ENCODE measurements around the gene XKR7. TPM values are rescaled to one million over a fixed set of nuclear protein-coding genes. Genes with fewer than 3 reads are reported as not detected.
"Not testable (repeated sequence)": the region's sequence is repeated elsewhere in the genome, so short reads cannot be mapped to it uniquely, and the experiment has no call there.

XKR7 gene
- total RNA-seq, 1 experiment from 2014 or later: 1.3 TPM

DNA sequence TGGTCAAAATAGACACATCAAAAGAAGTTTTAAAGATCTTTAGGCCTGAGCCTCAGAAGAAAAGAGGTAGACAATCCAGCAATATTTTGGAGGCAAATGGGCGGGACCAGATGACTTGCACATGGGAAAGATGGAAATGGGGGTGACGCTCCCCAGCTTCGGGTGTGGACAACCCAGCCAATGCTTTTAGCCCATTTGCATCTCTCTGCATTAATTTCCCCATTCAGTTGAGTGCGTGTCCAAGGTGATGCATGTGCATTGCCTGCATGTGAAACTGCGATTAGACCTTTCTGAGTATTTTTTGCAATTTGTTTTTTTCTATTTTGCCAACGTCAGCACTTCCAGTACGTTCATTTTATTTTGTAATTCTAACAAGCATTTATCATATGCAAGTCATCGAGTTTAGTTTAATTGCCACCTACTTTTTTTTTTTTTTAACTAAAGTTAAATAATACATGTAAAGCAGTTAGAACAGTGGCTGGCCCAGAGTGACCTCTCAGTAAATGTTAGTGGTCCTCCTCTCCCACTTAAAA lies 40.3 kb upstream of the XKR7 start:
- Histone ChIP-seq H2AFZ (ENCODE audit: low read length) (no peak overlapping the region), H3K23me2 (ENCODE audit: insufficient read length, low read depth, low read length, poor library complexity, severe bottlenecking) (no peaks in the 10 kb centered on the region), H3T11ph (ENCODE audit: low read length) (no peak overlapping the region), H3K27ac (ENCODE audit: insufficient read length, low read depth, low read length) (no peak overlapping the region), H3K14ac (ENCODE audit: insufficient read depth, low read length) (no peak overlapping the region), H4K91ac (ENCODE audit: insufficient read length, low read depth, low read length) (no peak overlapping the region), H3K4ac (ENCODE audit: low read depth, low read length) (no peak overlapping the region), H3K4me2 (ENCODE audit: insufficient read depth, insufficient read length, low read length) (no peak overlapping the region), H3K9me3 (ENCODE audit: control insufficient read depth, low read depth, low read length) (no peaks in the 10 kb centered on the region), H3K18ac (ENCODE audit: insufficient read length, low read depth, low read length) (no peak overlapping the region), H2BK15ac (ENCODE audit: low read depth, low read length) (no peak overlapping the region), H3K79me2 (ENCODE audit: insufficient read depth, low read length) (no peaks in the 10 kb centered on the region), H2AK5ac (ENCODE audit: insufficient read length, low read length) (no peak overlapping the region), H4K5ac (ENCODE audit: insufficient read length, low read depth, low read length) (no peak overlapping the region), H4K20me1 (ENCODE audit: control insufficient read depth, insufficient read depth, insufficient read length) (no peaks in the 10 kb centered on the region), H2BK20ac (ENCODE audit: low read depth, low read length, poor library complexity, severe bottlenecking) (no peak overlapping the region), H3K4me1 (ENCODE audit: insufficient read depth, low read length) (no peaks in the 10 kb centered on the region), H3K23ac (ENCODE audit: insufficient read length, low read depth, low read length) (no peak overlapping the region), H2BK5ac (ENCODE audit: insufficient read length, low read length) (no peak overlapping the region), H3K56ac (ENCODE audit: insufficient read length, low read depth, low read length) (no peak overlapping the region), H3K79me1 (ENCODE audit: insufficient read depth, low read depth, low read length, poor library complexity, severe bottlenecking) (no peaks in the 10 kb centered on the region), H4K8ac (replicated peaks; ENCODE audit: insufficient read length, low read depth, low read length) (no peak overlapping the region), H3K9ac (ENCODE audit: extremely low read depth, insufficient read length, low read length) (no peak overlapping the region), H2BK12ac (ENCODE audit: insufficient read length, low read depth, low read length) (no peak overlapping the region), H3K27me3 (ENCODE audit: insufficient read depth, low read length) (no peaks in the 10 kb centered on the region), H2BK120ac (ENCODE audit: low read depth, low read length, poor library complexity, severe bottlenecking) (no peak overlapping the region)
- WGBS (ENCODE audit: extremely low coverage, insufficient read length, low lambda C conversion rate): no CpG with 5 or more reads among the region's 8 CpGs
- peaks cover 11% of the 10 kb centered on the region for H3K27me3 Mint-ChIP-seq (ENCODE audit: low read depth)
- H3K36me3 Mint-ChIP-seq (ENCODE audit: insufficient read depth in 1 of 3, low read depth in 3 of 3): no peaks in the 10 kb centered on the region; a peak in 1 of 7 replicates
- H3K9me3 Mint-ChIP-seq: no peaks in the 10 kb centered on the region
- TF ChIP-seq, protein P1, sequence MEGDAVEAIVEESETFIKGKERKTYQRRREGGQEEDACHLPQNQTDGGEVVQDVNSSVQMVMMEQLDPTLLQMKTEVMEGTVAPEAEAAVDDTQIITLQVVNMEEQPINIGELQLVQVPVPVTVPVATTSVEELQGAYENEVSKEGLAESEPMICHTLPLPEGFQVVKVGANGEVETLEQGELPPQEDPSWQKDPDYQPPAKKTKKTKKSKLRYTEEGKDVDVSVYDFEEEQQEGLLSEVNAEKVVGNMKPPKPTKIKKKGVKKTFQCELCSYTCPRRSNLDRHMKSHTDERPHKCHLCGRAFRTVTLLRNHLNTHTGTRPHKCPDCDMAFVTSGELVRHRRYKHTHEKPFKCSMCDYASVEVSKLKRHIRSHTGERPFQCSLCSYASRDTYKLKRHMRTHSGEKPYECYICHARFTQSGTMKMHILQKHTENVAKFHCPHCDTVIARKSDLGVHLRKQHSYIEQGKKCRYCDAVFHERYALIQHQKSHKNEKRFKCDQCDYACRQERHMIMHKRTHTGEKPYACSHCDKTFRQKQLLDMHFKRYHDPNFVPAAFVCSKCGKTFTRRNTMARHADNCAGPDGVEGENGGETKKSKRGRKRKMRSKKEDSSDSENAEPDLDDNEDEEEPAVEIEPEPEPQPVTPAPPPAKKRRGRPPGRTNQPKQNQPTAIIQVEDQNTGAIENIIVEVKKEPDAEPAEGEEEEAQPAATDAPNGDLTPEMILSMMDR (conservative IDR thresholded peaks at IDR 0.05): no peak
- H3K4me3 Mint-ChIP-seq: no peak overlapping the region
- H3K4me1 Mint-ChIP-seq: peaks cover 17 to 26% of the 10 kb centered on the region in 2 experiments
- H3K27ac Mint-ChIP-seq: no peak overlapping the region
- DNase-seq: no peak

DNA sequence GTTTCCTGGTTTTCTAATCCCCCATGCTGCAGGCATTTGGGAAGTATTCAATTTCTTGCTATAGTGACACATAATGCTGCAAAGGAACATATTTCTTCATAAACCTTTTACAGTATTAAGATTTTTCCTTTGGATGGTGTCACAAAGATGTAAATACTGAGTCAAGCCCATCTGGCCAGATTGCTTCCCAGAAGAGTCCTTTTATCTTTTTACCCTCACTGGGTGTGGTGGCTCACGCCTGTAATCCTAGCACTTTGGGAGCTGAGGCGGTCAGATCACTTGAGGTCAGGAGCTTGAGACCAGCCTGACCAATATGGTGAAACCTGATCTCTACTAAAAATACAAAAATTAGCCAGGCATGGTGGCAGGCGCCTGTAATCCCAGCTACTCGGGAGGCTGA lies 38.3 kb upstream of the XKR7 start:
- not testable (repeated sequence) for H2AK5ac ChIP-seq (ENCODE audit: insufficient read length, low read length); H3K9ac ChIP-seq (ENCODE audit: extremely low read depth, insufficient read length, low read length); H4K8ac ChIP-seq (replicated peaks; ENCODE audit: insufficient read length, low read depth, low read length); H3K27me3 Mint-ChIP-seq (ENCODE audit: low read depth); H3K23me2 ChIP-seq (ENCODE audit: insufficient read length, low read depth, low read length, poor library complexity, severe bottlenecking); H3K23ac ChIP-seq (ENCODE audit: insufficient read length, low read depth, low read length); H3K4me1 ChIP-seq (ENCODE audit: insufficient read depth, low read length); H3K9me3 Mint-ChIP-seq; H3T11ph ChIP-seq (ENCODE audit: low read length); DNase-seq; H2BK15ac ChIP-seq (ENCODE audit: low read depth, low read length); H3K27me3 ChIP-seq (ENCODE audit: insufficient read depth, low read length); H4K5ac ChIP-seq (ENCODE audit: insufficient read length, low read depth, low read length); H3K4me2 ChIP-seq (ENCODE audit: insufficient read depth, insufficient read length, low read length); H3K9me3 ChIP-seq (ENCODE audit: control insufficient read depth, low read depth, low read length); H2AFZ ChIP-seq (ENCODE audit: low read length); H3K4ac ChIP-seq (ENCODE audit: low read depth, low read length); H3K4me3 Mint-ChIP-seq; H3K79me2 ChIP-seq (ENCODE audit: insufficient read depth, low read length); H3K79me1 ChIP-seq (ENCODE audit: insufficient read depth, low read depth, low read length, poor library complexity, severe bottlenecking); H3K27ac ChIP-seq (ENCODE audit: insufficient read length, low read depth, low read length); H4K20me1 ChIP-seq (ENCODE audit: control insufficient read depth, insufficient read depth, insufficient read length); H2BK12ac ChIP-seq (ENCODE audit: insufficient read length, low read depth, low read length); H3K36me3 Mint-ChIP-seq (ENCODE audit: insufficient read depth in 1 of 3, low read depth in 3 of 3); H3K56ac ChIP-seq (ENCODE audit: insufficient read length, low read depth, low read length); H3K18ac ChIP-seq (ENCODE audit: insufficient read length, low read depth, low read length); H2BK5ac ChIP-seq (ENCODE audit: insufficient read length, low read length); H2BK20ac ChIP-seq (ENCODE audit: low read depth, low read length, poor library complexity, severe bottlenecking); H2BK120ac ChIP-seq (ENCODE audit: low read depth, low read length, poor library complexity, severe bottlenecking); H4K91ac ChIP-seq (ENCODE audit: insufficient read length, low read depth, low read length); H3K27ac Mint-ChIP-seq; H3K14ac ChIP-seq (ENCODE audit: insufficient read depth, low read length)
- H3K4me1 Mint-ChIP-seq: peaks cover 2 to 11% of the 10 kb centered on the region in 2 experiments; a peak in 3 of 4 replicates
- no CpG with 5 or more reads among the region's 4 CpGs for WGBS (ENCODE audit: extremely low coverage, insufficient read length, low lambda C conversion rate)

Measured in H9 (cell line).